GM12864 (cell line): Measurements from ENCODE around the gene SLC49A4.

Experiments
- DNase-seq: peaks from one replicate; pipeline ENCODE4 v3.0.0-alpha.2; 2011; ENCODE audit warnings: low read depth
- H3K4me3 ChIP-seq: 2 replicates; pipeline ENCODE4 v1.5.1; 2011; ENCODE audit warnings: mild to moderate bottlenecking, low read depth, low read length, control low read depth
- TF ChIP-seq, protein P1 (sequence below): IDR thresholded peaks from 2 replicates; pipeline ENCODE4 v1.5.1; 2011; ENCODE audit warnings: low read depth, mild to moderate bottlenecking, moderate library complexity, low read length, control low read depth, inconsistent platforms; ENCODE audit errors: missing control alignments

SLC49A4 gene

DNA sequence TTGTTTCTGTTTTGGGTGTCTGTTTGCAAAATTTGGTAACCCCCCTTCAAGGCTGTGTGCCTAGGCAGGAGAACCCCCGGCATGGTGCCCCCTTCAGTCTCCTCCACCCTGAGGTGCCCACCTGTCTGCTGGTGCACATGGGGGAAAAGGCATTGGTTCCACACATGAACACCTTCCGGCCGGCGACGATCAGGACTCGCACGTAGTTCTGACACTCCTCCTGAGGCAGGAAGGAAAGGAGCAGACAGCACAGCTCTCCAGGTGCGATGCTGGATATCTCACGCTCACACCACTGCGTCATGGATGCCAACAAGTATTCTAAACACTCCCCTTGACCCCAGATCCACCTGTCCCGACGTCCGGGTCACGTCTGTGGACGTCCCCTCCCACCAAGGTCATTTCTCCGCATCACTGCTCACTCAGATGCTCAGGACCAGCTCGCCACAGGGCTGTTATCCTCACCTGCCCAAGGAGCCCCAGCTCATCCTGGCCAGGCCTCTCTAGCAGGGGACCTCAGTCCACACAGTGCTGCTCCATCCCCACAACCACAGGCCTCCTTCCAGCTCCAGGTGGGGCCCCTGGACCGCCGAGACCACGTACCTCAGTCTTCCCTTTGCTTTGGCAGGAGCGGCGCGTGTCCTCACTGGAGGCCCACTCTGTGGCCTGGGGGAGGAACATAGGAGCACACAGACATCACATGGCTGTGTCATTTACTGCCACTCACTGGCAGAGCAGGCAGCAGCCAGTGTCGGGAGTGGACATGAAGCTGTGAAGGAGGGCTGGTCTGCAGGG is 133.7 kb downstream of the SLC49A4 start:
- no peak overlapping the region for H3K4me3 ChIP-seq
- TF ChIP-seq, protein P1, sequence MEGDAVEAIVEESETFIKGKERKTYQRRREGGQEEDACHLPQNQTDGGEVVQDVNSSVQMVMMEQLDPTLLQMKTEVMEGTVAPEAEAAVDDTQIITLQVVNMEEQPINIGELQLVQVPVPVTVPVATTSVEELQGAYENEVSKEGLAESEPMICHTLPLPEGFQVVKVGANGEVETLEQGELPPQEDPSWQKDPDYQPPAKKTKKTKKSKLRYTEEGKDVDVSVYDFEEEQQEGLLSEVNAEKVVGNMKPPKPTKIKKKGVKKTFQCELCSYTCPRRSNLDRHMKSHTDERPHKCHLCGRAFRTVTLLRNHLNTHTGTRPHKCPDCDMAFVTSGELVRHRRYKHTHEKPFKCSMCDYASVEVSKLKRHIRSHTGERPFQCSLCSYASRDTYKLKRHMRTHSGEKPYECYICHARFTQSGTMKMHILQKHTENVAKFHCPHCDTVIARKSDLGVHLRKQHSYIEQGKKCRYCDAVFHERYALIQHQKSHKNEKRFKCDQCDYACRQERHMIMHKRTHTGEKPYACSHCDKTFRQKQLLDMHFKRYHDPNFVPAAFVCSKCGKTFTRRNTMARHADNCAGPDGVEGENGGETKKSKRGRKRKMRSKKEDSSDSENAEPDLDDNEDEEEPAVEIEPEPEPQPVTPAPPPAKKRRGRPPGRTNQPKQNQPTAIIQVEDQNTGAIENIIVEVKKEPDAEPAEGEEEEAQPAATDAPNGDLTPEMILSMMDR, result no peak
- no peak for DNase-seq

DNA sequence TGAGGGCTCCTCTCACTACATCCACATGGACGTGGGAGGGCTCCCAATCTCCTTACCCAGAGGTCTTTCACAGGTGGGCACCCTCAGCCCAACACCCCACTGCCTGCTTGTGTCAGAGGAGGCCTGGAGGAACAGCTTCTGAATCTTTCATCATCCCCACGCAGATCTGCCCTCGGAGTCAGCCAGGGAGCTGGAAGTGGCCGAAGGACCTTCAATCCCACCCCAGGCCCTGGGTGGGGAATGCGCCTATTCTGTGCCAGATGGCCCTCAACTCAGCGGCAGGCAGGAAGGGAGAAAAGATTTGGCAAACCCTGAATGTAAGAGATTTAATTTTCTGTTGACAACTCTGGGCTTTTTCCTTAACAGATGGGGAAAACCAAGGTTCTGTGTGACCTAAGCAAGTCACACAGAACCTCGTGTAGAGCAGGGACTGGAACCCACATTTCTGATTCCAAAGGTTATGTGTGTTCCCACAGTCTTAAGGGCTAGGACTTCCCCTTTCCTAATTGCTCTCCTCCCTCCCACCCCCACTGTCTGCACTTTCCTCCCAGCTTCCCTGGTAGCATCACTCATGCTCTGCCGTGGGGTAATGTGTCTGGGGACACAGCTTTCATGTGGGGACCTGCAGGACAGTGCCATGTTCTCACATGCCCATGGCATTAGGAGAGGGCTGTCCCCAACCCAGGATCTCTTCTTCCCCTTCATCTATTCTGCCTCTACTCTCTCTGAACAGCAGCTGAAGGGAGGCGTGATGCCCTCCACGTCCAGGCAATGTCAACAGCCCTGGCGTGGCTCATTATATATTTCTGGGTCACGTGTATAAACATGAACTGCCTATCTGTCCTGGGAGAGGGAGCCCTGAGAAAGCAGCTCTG is 134.6 kb downstream of the SLC49A4 start:
- DNase-seq, result no peak
- no peak overlapping the region for H3K4me3 ChIP-seq
- TF ChIP-seq, protein P1, result no peak

DNA sequence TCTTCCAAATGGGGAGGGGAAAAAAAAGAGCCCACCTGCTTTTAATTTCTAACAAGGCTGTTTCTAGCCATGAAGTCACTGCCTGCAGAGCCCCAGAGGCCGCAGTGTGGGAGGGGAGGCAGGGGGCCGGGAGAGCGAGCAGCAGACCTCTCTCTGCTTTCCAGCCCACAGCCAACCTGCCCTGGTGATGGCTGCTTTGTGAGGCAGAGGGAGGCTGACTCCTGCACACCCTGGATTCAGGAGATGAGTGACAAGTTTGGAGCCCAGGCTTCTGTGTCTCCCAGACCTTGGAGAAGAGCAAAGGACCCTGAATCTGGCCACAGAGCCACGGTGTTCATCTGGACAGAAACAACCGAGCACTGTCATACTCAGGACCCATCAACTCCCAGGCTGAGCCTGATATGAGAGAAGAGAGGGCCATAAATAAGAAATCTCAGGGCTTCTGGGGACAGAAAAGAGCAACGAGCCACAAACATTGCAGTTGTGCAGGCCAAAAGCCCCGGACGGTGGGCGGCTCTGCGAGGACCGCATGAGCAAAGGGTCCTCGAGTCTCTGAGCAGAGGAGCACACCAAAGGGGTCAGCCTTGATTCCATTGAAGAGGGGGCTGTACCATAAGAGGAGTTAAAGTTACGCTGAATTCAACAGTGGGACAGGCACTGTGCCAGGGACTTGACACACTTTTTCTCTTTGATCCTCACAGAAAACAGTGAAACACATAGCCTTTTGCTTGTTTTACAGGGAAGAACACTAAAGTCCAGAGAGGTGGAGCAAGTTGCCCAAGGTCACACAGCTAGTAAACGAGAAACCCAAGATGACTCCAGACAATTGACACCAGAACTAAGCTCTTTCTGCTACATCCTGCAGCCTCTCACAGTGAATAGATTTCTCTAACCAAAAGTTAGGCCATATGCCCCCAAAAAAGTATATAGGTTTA is 135.5 kb downstream of the SLC49A4 start:
- no peak for DNase-seq
- TF ChIP-seq, protein P1, result no peak
- H3K4me3 ChIP-seq, result no peak overlapping the region
